Measurements from ENCODE around the gene DMRTC2. TPM values are rescaled to one million over a fixed set of nuclear protein-coding genes. Genes with fewer than 3 reads are reported as not detected.
A peak's percentile ranks its signal among the peaks of the same experiment; 100 is the strongest.
"Not testable (repeated sequence)": the region's sequence is repeated elsewhere in the genome, so short reads cannot be mapped to it uniquely, and the experiment has no call there.

The DMRTC2 gene
- total RNA-seq, 1 donor from 2014 or later: not detected

- DNase-seq (ENCODE audit: low read depth, low spot score): no peak
These were observed 25.6 kb downstream of the DMRTC2 start for GRCh38 chr19:41870401-41870873.

- DNase-seq (ENCODE audit: low read depth, low spot score): no peak
These were observed 26.9 kb downstream of the DMRTC2 start for GRCh38 chr19:41871573-41872383.

GRCh38 chr19:41872384-41872774, 27.5 kb downstream of the DMRTC2 start:
- DNase-seq (ENCODE audit: low read depth, low spot score): no peak

- peak; percentile 15 for DNase-seq (ENCODE audit: low read depth, low spot score)
These were observed 28.2 kb downstream of the DMRTC2 start for GRCh38 chr19:41872775-41873647.

GRCh38 chr19:41875973-41876372, 31.1 kb downstream of the DMRTC2 start:
- DNase-seq (ENCODE audit: low read depth, low spot score): not testable (repeated sequence)

GRCh38 chr19:41876847-41877832, 32.3 kb downstream of the DMRTC2 start, which contains the start of gene CD79A:
Gene CD79A, plus strand, starts transcription at chr19:41877279. Its CDS starts 26 bp downstream, at chr19:41877305.
- DNase-seq (ENCODE audit: low read depth, low spot score): no peak

GRCh38 chr19:41877916-41878905, 33.4 kb downstream of the DMRTC2 start:
- DNase-seq (ENCODE audit: low read depth, low spot score): no peak

- no peak for DNase-seq (ENCODE audit: low read depth, low spot score)
These were observed 34.2 kb downstream of the DMRTC2 start for GRCh38 chr19:41879080-41879479.

- no peak for DNase-seq (ENCODE audit: low read depth, low spot score)
These were observed 35.0 kb downstream of the DMRTC2 start for GRCh38 chr19:41879670-41880328.

- DNase-seq (ENCODE audit: low read depth, low spot score): no peak
These were observed 35.5 kb downstream of the DMRTC2 start for GRCh38 chr19:41880329-41880708.

- DNase-seq (ENCODE audit: low read depth, low spot score): no peak
These were observed 38.0 kb downstream of the DMRTC2 start, which contains the start of gene ARHGEF1 for GRCh38 chr19:41882568-41883462. Gene ARHGEF1, plus strand, starts transcription at chr19:41883184. Its CDS starts 4,899 bp downstream, at chr19:41888083.

- no peak for DNase-seq (ENCODE audit: low read depth, low spot score)
These were observed 38.6 kb downstream of the DMRTC2 start for GRCh38 chr19:41883463-41883820.

GRCh38 chr19:41883821-41884733, 39.2 kb downstream of the DMRTC2 start:
- DNase-seq (ENCODE audit: low read depth, low spot score): peak; percentile 86

GRCh38 chr19:41886761-41887710, 42.2 kb downstream of the DMRTC2 start:
- DNase-seq (ENCODE audit: low read depth, low spot score): no peak

- DNase-seq (ENCODE audit: low read depth, low spot score): no peak
These were observed 43.0 kb downstream of the DMRTC2 start for GRCh38 chr19:41887711-41888382.
